ENCODE data around the gene C1GALT1.

The C1GALT1 gene

GRCh38 chr7:7180725-7181449 lies 1.5 kb upstream of the C1GALT1 start:
- no peak overlapping the region for H3K4me3 ChIP-seq (ENCODE audit: low read length)
- DNase-seq (ENCODE audit: low read depth), result no peak
- TF ChIP-seq CTCF (conservative IDR thresholded peaks at IDR 0.05; ENCODE audit: low read depth, low read length), result no peak

GRCh38 chr7:7181519-7182155 lies 707 bp upstream of the C1GALT1 start:
- H3K4me3 ChIP-seq (ENCODE audit: low read length), result peak overlapping the region; percentile 70
- no peak for DNase-seq (ENCODE audit: low read depth)
- no peak for TF ChIP-seq CTCF (conservative IDR thresholded peaks at IDR 0.05; ENCODE audit: low read depth, low read length)

- peak overlapping the region; percentile 86 for H3K4me3 ChIP-seq (ENCODE audit: low read length)
- no peak for DNase-seq (ENCODE audit: low read depth)
- TF ChIP-seq CTCF (conservative IDR thresholded peaks at IDR 0.05; ENCODE audit: low read depth, low read length), result no peak
Measured at GRCh38 chr7:7183061-7183837, 905 bp downstream of the C1GALT1 start.

- no peak for DNase-seq (ENCODE audit: low read depth)
- H3K4me3 ChIP-seq (ENCODE audit: low read length), result peak overlapping the region; percentile 86
- TF ChIP-seq CTCF (conservative IDR thresholded peaks at IDR 0.05; ENCODE audit: low read depth, low read length), result no peak
Measured at GRCh38 chr7:7183838-7184463, 1.6 kb downstream of the C1GALT1 start.

GRCh38 chr7:7185371-7185989 lies 3.1 kb downstream of the C1GALT1 start:
- peak overlapping the region; percentile 86 for H3K4me3 ChIP-seq (ENCODE audit: low read length)
- TF ChIP-seq CTCF (conservative IDR thresholded peaks at IDR 0.05; ENCODE audit: low read depth, low read length), result no peak
- DNase-seq (ENCODE audit: low read depth), result no peak

GRCh38 chr7:7188091-7188490 lies 5.7 kb downstream of the C1GALT1 start:
- DNase-seq (ENCODE audit: low read depth), result no peak
- TF ChIP-seq CTCF (conservative IDR thresholded peaks at IDR 0.05; ENCODE audit: low read depth, low read length), result no peak
- H3K4me3 ChIP-seq (ENCODE audit: low read length), result no peak overlapping the region

Data from retinal pigment epithelial cell (primary cell).